PFSK-1 (cell line): ENCODE measurements around the gene CS.

ENCODE experiments used
- POLR2AphosphoS5 ChIP-seq: IDR thresholded peaks from 2 replicates; pipeline ENCODE4 v1.6.1; 2012; ENCODE audit warnings: low read depth, mild to moderate bottlenecking, control low read depth, low read length, moderate library complexity
- REST ChIP-seq, 2 experiments: IDR thresholded peaks; 2 replicates each; pipeline versions ENCODE4 v1.6.1 to v1.8.0; 2011 to 2012; ENCODE audit warnings: low read depth in 2 of 2, low read length in 2 of 2, control low read depth in 1 of 2, inconsistent platforms in 1 of 2, mild to moderate bottlenecking in 1 of 2, moderate library complexity in 1 of 2; ENCODE audit not compliant: insufficient read depth in 1 of 2
- SIN3A ChIP-seq: IDR thresholded peaks from 2 replicates; pipeline ENCODE4 v1.6.1; 2012; ENCODE audit warnings: mild to moderate bottlenecking, low read length, moderate library complexity, borderline replicate concordance; ENCODE audit not compliant: insufficient read depth
- TAF1 ChIP-seq: IDR thresholded peaks from 2 replicates; pipeline ENCODE4 v1.6.1; 2012; ENCODE audit warnings: low read length, control low read depth, borderline replicate concordance; ENCODE audit not compliant: insufficient read depth

- TF ChIP-seq POLR2AphosphoS5 (no peak), TAF1 (no peak), REST (IDR thresholded peaks at IDR 0.05; ENCODE audit: insufficient read depth in 1 of 2, low read depth in 2 of 2, low read length in 2 of 2) (no peak), SIN3A (no peak)
Measured at GRCh38 chr12:56338308-56339157, 38.4 kb upstream of the CS start, which contains the start of gene IL23A.
